HG03442 (cell line): ENCODE results near the gene CALM1.

Experiments
- ATAC-seq: cut with Tn5 transposase; IDR thresholded peaks from one replicate; pipeline ENCODE4 v1.9.1; 2021; ENCODE audit warnings: mild to moderate bottlenecking, moderate library complexity; ENCODE audit not compliant: unreplicated experiment

CALM1 gene

DNA sequence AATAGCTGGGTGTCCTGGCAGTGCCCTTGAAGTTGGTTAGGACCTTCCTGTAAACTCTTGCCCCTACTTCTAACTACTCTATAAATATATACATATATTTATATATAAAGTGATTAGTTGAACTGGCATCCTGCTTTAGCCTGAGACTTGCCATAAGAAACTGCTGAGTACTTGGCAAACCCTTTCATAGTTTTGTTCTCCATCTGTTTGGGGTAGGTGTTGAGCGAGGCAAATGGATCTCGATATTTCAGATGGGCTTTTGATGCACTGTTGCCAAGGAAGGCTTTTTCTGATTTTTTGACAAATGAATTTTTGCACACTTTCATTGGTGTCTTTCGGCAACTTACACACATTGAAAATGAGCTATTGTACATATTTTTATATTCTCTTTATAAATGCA is 10.4 kb downstream of the CALM1 start:
- ATAC-seq: no peak

DNA sequence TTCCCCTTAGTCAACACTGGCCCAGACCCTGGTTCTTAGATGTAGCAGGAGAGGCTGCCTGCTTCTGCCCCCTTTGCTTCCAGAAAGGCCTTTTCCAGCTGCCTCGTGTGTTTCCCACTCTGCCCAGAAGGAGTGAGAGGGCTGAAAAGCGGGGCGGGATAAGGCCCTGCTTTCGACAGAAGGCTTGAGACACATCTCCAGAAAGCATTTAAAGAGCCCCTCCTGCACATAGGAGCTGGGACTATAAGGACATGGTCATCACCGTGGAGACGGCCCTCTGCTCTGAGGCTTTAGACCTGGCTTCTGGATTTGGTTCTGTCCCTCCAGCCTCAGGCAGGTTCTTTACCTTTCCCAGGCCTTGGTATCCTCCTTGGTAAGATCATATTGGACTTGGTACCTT is 11.9 kb downstream of the CALM1 start:
- ATAC-seq: no peak

DNA sequence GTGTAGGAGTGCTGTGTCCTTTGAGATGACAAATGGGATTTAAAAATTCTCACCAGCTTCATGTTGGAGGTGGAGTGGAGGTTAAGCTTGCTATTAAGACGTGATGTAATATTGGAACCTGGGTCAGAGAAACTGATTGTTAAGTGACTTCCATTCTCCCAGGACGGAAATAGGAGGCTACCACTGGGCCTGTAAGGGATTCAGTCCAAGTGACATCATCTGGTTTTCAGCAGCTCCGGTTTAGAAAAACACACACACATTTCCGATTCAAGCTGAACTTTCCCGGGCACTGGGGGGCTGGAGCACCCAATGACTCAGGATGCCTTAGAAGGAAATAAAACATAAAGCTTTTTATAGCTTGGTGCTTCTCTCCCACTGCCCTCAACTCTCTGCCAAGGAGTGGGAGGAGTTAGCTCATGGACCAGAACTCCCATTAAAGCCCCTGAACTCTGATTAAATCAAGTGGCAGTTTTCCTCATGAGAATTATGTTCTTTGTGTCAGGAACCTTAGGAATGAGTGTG is 12.4 kb downstream of the CALM1 start:
- no peak for ATAC-seq

DNA sequence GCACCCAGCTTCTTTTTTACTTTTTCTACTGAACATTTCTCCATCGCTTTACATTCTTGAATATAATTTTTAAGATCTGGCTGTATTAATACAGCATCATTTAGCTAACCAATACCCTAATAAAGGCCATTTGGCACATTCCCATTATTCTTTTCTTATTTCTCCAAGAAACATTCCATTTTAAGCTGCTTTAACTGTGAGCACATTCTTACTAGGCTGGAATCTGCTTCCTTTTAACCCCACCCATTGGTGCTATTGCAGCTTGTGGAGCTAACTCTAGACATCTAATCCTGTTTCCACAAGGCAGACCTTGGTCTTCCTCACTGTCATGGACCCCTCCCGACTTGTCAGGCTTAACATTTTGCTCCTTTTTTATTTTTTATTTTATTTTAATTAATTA is 15.2 kb downstream of the CALM1 start:
- no peak for ATAC-seq

DNA sequence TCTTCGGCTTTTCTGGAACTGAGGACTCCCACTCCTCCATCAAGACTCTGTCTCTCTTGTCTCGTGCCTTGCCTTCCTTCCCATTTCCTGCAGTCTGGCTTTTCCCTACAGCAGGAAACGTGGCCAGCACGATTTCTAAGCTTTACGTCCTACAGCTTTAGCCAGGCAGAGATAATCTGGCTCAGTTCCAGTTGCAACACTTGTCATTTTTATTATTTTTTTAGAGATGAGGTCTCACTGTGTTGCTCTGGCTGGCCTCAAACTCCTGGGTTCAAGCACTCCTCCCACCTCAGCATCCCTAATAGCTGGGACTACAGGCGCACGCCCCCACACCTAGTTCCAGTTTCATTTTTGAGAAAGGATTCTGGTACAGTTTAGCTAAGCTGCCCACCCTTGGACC is 19.9 kb downstream of the CALM1 start:
- no peak for ATAC-seq

DNA sequence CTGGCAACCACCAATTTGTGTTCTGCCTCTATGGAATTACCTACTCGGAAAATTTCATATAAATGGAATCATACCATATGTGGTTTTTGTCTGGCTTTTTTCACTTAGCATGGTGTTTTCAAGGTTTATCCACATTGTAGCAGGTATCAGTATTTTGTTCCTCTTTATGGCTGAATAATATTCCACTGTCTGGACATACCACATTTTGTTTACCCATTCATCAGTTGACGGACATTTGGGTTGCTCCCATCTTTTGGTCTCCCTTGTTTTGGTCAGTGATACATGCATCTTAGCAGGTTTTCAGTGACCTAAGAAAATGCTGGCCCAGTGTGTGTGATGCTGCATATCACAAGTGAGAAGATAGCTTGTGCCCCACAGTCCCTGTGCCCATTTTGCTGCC is 21.2 kb downstream of the CALM1 start:
- ATAC-seq: no peak

DNA sequence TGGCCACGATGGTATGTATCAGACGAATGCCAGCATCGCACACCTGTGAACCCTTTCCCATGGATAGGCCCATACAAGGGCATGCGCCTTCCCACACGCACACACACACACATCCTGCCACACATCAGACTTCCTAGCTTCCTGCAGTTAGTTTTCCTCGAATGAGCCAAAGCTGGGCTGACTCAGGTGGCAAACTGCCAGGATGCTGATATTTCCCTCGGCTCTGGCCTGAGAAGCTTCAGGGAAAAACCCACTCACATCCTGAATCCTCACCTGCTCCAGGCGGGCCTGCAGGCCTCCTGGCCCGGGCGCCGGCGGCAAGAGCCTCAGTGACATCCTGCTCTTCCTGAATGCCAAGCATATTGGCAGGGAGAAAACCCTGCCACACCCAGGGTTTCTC is 22.4 kb downstream of the CALM1 start:
- no peak for ATAC-seq

DNA sequence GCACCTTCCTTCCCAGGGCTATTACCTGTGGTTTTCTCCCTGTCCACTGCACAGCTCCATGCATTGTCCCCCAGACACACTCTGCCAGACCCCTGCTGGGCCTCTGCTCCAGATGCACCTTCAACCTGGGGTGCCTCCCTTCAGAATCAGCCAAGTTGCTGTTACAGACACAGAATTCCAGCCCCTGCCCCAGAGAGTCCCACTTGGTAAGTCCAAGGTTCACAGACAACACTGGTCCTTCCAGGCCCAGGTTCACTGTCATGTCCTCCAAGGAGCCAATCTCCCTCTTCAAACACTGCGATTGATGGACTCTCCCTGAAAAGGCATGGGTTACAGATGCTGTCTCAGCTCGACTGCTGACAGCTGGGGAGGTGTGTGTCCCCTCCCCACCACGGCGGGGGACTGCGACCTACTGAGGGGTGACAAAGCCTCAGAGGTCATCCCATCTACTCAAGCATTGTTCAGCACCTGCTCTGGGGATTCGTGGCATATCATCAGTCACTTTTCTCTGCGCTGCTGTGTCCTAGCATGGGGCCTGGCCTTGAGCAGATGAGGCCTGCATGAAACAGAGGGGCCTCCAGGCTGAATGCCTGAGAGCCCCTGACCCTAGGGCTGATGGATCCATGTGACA is 24.3 kb downstream of the CALM1 start:
- no peak for ATAC-seq

DNA sequence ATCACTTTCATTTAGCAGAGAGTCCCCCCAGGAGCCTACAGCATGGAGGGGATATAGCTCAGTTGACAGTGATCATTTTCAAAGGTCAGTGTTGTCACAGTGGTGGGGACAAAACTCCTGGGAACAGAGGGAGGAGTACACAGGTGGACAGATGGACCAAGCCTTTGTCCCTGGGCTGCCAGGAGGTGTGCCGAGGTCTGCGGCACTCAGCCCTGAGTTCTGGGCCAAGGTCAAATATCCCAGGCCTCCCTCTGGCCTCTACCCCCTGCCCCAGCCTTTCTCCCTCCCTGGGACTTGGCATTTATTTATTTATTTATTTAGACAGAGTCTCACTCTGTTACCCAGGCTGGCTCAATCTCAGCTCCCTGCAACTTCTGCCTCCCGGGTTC is 24.8 kb downstream of the CALM1 start:
- ATAC-seq: no peak

DNA sequence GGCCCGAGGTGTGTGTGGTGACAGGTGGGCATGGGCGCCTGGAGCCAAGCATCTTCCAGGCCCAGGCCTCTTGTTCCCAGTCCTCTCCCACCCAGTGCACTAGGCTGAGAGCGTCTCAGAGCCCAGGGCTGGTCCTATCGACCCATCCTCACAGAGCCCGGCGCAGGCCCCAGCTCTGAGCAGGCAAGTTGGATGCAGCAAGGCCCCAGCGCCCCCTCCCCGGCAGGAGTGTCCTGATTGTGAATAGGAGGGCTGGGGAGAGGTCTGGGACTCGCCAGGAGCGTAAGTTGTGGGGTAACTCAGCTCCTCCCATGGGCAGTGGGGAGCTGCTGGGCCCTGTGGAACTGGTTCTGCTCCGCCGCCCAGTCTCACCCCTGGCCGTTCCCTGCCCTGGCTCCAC is 26.3 kb downstream of the CALM1 start:
- no peak for ATAC-seq

DNA sequence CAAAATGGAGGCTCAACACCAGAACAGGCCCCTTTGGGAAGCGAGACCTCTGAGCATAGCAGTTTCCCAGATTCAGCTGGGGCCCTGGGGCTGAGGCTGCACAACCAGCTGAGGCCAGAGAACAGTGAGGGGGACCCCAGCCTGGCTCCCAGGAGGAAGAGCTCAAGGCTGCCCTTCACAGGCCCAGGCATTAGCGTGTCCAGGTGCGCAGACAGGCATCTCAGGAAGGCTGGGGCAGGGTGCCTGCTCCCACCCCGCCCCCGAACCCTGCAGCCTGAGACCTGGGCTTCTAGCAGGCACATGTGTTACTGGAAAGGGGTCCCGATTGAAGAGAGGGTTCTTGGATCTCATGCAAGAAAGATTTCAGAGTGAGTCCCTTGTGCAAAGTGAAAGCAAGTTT is 27.2 kb downstream of the CALM1 start:
- no peak for ATAC-seq

DNA sequence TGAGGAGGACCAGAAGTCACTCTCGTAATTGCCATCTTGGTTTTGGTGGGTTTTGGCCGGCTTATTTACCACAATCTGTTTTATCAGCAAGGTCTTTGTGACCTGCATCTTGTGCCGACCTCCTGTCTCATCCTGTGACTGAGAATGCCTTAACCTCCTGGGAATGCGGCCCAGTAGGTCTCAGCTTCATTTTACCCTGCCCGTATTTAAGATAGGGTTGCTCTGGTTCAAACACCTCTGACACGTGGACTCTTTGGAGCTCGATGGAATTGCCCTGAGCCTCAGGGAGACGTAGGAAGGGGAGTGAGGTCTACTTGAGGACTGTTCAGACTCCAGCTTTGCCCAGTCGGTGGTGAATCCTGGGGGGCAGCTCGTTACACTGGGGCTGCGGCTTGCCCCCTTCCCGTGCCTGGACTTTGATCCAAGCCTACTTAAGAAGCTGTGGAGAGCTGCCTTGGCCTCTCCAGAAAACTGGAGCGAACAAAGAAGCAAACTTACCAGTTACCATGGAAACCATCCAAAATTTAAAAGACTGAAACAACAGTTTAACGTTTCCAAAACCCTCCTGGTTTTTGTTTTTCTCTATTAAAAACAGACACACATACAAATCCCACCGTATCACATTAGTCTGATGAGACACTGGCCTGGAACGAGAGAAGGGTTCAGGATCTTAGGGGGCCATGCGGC is 28.0 kb downstream of the CALM1 start:
- no peak for ATAC-seq

DNA sequence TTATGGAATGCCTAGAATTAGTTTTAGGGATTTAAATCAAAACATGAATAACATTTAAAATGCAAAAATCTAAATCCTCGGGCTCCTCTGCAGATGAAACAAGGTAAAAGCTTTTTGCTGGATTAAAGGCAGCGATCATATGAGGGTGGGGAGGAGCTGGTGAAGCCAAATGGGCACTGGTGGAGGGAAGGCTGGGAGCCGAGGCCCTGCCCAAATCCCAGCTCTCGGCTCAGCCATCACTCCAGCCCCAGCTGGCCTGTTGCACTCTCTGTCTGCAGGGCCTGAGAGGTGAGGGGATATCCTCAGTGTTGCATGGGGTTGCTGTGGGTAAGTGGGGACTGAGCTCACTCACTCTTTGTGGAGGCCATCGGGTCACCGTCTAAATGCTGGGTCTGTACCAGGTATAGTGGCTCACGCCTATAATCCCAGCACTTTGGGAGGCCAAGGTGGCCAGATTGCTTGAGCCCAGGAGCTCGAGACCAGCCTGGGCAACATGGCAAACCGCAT is 28.6 kb downstream of the CALM1 start:
- ATAC-seq: no peak

DNA sequence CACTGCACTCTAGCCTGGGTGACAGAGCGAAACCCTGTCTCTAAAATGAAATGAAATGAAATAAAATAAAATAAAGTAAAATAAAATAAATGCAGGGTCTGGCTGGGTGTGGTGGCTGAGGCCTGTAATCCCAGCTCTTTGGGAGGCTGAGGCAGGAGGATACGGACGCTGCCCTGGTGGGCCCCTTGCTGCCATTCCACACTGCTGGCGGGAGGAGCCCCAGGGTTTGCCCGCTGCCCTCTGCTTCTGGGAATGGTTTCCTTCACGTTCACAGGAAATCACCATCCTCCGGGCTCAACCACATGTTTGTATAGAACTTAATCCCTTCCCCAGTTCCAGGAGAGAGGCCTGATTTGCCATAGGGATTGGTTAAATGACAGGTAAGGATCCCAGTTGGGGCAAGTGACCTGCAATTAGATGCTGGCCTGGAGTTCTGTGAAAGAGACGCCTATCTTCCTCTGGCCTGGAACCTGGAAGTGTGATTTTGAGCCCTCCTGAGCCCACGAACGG is 29.3 kb downstream of the CALM1 start:
- no peak for ATAC-seq

DNA sequence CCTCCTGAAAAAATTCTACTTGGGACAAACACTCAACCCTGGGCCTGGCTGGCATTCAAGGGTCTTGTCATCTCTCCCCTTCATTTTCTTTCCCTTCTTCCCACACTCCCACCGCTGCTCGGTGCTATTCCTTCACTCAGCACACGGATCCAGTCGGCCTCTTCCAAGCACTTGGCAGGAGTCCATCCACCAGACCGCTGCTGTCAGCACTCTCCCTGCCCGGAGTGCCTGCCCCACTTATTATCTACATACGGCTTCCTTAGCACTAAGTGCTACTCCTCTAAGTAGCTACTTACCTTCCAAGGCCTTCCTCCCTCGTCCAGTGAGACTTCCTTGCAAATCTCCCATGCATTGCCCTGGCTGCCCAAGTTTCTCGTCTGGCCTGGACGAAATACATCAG is 29.8 kb downstream of the CALM1 start:
- ATAC-seq: no peak

DNA sequence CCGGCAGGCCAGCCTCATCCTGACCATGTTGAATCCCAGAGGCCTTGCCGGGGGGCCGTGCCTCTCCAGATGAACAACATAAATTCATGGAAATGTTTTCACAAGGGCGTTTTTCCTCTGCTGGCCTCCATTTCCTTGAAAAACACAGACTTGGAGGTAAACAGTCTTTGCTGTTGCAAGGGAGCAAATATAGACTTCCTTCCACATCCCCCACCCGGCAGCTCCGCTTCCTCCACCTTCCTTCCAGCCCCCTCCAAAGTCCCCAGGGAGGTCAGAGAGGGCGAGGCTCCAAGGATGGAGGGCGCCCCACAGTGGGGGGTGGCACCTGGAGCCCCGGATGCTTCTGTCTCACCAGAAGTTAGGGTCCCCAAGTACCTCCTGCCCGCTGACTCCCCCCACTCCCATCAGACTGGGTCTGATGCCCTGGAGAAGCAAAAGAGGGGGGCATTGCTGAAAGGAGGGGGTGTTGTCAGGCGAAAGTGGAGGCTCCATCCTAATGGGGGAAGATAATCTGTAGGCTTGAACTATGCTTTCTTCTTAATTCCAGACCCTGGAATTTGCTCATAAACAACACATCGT is 31.1 kb downstream of the CALM1 start:
- no peak for ATAC-seq

DNA sequence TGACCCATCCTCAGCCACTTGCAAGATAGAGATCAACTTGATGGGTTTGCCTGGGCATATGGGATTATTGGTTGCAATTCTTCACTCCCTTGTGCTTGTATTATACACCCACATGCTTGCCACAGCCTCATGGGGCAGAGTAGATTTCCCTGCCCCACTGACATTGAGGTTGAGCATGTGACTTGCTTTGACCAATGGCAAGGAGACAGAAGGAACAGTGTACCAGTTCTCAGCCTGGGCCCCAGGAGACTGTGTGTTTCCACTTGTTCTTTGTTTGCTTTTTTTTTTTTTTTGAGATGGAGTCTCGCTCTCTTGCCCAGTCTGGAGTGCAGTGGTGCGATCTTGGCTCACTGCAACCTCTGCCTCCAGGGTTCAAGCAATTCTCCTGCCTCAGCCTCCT is 31.8 kb downstream of the CALM1 start:
- no peak for ATAC-seq

DNA sequence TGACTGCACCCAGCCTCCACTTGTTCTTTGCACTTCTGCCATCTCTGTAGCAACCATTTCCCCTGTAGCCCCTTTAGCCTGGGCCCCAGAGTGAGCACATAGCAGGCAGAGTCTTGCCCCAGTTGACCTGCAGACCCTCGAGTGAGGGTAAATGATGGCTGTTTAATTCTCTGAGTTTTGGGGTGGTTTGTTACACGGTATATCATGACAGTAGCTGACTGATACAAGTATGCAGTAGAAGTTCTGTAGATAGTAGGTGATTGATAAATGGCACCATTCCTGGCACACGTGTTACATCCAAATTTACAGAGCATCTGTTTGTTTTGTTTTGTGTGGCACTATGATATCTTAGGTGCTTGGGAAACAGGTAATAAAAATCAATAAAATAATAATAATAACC is 32.4 kb downstream of the CALM1 start:
- no peak for ATAC-seq

DNA sequence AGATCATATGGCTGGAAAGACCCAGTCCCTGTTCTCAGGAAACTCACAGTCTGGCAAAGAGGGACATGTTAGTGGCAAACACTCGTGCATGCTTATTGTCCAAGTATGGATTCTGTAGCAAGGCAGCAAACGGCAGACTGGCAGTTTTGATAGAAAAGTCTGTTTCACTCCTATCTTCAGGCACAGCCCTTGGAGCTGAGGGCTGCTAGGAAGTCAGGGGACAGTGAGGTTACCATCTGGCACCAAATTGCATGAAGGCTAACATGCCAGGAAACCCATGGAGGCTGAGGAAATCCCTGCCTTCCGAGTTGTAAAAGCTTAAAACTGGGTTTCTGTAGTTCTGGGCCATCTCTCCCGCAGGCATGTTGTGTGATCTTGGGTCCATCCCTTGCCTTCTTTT is 32.9 kb downstream of the CALM1 start:
- no peak for ATAC-seq

DNA sequence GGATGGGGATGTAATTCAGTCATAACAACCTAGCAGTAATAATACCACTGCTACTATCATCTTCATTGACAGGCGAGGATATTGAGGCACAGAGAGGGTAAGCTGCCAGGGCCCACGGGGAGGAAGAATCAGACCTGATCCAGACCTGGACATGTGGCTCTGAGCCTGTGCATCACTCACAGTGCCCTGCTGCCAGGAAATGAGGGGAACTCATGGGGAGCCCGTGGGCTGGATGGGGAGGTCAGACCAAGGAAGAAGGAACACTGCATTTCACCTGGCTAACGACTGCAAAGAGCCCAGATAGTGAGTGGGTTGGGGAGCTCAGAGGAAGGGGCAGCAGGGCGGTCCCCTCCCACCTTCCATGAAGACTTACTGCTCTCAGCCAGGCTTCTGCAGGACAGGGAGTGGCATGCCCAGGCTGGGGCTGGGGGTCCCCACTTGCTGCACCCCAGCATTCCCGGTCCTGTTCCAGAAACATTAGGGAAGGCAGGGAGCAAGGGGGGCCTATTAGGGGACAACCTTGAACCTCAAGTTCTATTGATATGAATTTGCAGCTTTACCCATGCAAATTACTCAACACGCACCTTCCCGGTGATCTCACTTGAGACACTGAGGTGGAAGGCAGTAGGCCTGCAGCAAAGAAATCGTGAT is 37.7 kb downstream of the CALM1 start:
- ATAC-seq: no peak

DNA sequence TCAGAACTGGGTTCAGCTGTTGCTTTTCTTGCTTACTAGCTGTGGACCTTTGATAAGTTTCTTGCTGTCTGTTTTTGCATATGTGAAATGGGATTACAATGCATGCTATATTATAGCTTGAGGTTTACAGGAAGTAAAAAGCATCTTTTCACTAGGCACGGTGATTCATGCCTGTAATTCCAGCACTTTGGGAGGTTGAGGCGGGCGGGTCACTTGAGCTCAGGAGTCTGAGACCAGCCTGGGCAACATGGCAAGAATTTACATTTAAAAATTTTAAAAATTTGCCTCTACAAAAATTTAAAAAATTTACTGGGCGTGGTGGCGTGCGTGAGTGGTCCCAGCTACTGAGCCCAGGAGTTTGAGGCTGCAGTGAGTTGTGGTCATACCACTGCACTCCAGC is 42.0 kb downstream of the CALM1 start:
- no peak for ATAC-seq

DNA sequence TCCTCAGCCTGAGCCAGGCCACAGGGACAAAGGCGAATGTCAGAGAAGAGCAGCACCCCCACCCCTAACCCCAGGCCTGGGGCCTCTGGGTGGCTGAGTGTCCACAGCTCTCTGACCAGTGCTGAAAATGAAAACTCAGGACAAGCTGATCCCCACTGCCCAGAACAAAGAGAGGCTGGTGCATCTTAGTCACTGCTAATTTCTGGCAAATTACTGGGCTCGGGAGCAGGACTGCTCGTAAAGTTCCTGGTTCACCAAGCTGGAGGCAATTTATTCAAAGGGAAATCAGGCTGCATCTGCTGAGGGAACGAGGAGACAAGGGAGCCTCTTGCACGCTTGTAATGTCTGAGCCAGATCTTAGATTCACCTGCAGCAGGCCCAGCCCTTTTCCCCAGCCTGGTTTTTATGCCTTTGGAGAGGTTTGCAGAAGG is 43.2 kb downstream of the CALM1 start:
- no peak for ATAC-seq
